ENCODE results near the gene HOTAIR. TPM values are rescaled to one million over a fixed set of nuclear protein-coding genes. Genes with fewer than 3 reads are reported as not detected.

The HOTAIR gene
- total RNA-seq, 1 experiment from 2014 or later = not detected

DNA sequence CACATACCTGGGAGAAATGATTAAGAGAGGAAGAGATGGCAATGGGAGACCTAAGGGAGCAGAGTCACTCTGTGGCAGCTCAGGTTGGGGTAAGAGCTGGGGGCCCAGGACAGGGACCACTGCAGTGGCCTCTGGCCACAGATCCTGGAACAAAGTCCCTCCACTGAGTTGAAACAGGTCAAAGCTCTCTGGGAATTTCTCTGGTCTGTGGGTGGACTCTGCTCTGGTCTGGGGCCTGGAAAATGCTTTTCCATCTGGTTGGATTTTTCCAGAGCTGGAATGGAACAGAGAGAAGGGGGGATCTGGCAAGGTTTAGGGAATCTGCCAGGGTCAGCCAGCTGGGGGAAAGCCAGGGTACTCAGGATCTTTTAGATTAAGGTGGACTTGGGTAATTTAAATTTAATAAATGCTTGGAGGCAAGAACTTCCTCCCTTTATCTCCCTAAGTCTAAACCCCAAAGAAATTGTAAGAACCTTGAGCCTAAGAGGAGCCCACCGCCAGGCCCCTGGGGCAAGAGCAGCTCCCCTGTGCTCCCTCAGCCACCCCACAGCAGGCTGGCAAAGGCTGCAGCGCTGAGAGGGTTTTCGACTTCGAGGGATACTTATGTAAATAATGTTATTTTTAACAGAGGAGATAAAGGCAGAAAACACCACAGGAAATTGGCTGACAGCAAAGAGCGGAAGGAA, 13.9 kb upstream of the HOTAIR start:
- DNase-seq (ENCODE audit: low spot score) = no peak
- H3K4me1 Mint-ChIP-seq = peaks cover 34% of the 10 kb centered on the region
- no peak overlapping the region for H3K27ac Mint-ChIP-seq
- no peaks in the 10 kb centered on the region for H3K9me3 Mint-ChIP-seq
- H3K4me3 Mint-ChIP-seq = no peak overlapping the region
- ChIA-PET CTCF (interaction anchor here (0.5 to 5.1 kb wide), 10 partner anchors 12 to 335 kb away, joined by 3 to 36 read pairs (median 4); partner anchors contain the start of genes HOXC11, HOXC5, HOXC8 and HOXC9), POLR2A (no interaction called here)
- H3K27me3 Mint-ChIP-seq (ENCODE audit: low read depth) = peaks cover 100% of the 10 kb centered on the region
- TF ChIP-seq CREM (CRISPR knock-in tag; IDR thresholded peaks at IDR 0.05) (no peak), MYBL2 (CRISPR knock-in tag; IDR thresholded peaks at IDR 0.05) (no peak), FOXP1 (CRISPR knock-in tag; IDR thresholded peaks at IDR 0.05; ENCODE audit: borderline replicate concordance) (no peak), ZBTB21 (CRISPR knock-in tag; IDR thresholded peaks at IDR 0.05; ENCODE audit: borderline replicate concordance) (no peak), IRF2 (CRISPR knock-in tag; IDR thresholded peaks at IDR 0.05; ENCODE audit: borderline replicate concordance, low read depth) (no peak), ZNF671 (CRISPR knock-in tag; IDR thresholded peaks at IDR 0.05) (no peak), GTF2I (CRISPR knock-in tag; conservative IDR thresholded peaks at IDR 0.05) (no peak), NR3C1 (CRISPR knock-in tag; conservative IDR thresholded peaks at IDR 0.05; ENCODE audit: low read depth) (no peak)
- TF ChIP-seq, protein P1, sequence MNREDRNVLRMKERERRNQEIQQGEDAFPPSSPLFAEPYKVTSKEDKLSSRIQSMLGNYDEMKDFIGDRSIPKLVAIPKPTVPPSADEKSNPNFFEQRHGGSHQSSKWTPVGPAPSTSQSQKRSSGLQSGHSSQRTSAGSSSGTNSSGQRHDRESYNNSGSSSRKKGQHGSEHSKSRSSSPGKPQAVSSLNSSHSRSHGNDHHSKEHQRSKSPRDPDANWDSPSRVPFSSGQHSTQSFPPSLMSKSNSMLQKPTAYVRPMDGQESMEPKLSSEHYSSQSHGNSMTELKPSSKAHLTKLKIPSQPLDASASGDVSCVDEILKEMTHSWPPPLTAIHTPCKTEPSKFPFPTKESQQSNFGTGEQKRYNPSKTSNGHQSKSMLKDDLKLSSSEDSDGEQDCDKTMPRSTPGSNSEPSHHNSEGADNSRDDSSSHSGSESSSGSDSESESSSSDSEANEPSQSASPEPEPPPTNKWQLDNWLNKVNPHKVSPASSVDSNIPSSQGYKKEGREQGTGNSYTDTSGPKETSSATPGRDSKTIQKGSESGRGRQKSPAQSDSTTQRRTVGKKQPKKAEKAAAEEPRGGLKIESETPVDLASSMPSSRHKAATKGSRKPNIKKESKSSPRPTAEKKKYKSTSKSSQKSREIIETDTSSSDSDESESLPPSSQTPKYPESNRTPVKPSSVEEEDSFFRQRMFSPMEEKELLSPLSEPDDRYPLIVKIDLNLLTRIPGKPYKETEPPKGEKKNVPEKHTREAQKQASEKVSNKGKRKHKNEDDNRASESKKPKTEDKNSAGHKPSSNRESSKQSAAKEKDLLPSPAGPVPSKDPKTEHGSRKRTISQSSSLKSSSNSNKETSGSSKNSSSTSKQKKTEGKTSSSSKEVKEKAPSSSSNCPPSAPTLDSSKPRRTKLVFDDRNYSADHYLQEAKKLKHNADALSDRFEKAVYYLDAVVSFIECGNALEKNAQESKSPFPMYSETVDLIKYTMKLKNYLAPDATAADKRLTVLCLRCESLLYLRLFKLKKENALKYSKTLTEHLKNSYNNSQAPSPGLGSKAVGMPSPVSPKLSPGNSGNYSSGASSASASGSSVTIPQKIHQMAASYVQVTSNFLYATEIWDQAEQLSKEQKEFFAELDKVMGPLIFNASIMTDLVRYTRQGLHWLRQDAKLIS (CRISPR knock-in tag; IDR thresholded peaks at IDR 0.05; ENCODE audit: borderline replicate concordance) = no peak
- TF ChIP-seq, protein P2, sequence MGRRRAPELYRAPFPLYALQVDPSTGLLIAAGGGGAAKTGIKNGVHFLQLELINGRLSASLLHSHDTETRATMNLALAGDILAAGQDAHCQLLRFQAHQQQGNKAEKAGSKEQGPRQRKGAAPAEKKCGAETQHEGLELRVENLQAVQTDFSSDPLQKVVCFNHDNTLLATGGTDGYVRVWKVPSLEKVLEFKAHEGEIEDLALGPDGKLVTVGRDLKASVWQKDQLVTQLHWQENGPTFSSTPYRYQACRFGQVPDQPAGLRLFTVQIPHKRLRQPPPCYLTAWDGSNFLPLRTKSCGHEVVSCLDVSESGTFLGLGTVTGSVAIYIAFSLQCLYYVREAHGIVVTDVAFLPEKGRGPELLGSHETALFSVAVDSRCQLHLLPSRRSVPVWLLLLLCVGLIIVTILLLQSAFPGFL (CRISPR knock-in tag; IDR thresholded peaks at IDR 0.05; ENCODE audit: borderline replicate concordance) = no peak
- TF ChIP-seq, protein P3, sequence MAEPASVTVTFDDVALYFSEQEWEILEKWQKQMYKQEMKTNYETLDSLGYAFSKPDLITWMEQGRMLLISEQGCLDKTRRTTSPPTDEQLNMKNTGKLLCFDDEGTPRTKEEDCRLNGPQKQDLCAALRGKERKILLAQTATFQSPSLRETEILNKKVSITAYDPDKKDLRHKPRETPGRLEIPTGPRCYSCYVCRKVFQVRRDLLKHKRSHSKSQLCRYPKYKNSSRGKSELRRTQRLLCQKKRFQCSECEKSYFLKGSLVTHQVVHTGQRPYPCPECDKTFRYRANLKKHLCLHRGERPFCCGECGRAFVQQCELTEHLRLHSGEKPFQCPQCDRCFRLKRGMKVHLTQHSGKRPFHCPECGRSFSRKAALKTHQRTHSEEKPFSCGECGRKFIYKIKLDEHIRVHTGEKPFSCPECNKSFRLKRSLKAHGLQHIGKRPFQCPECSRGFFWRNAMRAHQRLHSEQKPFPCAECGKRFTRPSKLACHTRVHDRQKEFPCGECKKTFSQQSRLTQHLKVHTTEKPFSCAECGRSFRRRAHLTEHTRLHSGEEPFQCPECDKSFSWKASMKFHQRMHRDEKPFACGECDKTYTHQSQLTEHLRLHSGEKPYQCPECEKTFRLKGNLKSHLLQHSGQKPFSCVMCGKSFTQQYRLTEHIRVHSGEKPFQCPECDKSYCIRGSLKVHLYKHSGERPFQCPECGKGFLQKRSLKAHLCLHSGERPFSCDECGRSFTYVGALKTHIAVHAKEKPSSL (CRISPR knock-in tag; conservative IDR thresholded peaks at IDR 0.05) = no peak
- TF ChIP-seq, protein P4, sequence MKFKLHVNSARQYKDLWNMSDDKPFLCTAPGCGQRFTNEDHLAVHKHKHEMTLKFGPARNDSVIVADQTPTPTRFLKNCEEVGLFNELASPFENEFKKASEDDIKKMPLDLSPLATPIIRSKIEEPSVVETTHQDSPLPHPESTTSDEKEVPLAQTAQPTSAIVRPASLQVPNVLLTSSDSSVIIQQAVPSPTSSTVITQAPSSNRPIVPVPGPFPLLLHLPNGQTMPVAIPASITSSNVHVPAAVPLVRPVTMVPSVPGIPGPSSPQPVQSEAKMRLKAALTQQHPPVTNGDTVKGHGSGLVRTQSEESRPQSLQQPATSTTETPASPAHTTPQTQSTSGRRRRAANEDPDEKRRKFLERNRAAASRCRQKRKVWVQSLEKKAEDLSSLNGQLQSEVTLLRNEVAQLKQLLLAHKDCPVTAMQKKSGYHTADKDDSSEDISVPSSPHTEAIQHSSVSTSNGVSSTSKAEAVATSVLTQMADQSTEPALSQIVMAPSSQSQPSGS (CRISPR knock-in tag; IDR thresholded peaks at IDR 0.05; ENCODE audit: borderline replicate concordance, low read depth) = no peak
- TF ChIP-seq, protein P5, sequence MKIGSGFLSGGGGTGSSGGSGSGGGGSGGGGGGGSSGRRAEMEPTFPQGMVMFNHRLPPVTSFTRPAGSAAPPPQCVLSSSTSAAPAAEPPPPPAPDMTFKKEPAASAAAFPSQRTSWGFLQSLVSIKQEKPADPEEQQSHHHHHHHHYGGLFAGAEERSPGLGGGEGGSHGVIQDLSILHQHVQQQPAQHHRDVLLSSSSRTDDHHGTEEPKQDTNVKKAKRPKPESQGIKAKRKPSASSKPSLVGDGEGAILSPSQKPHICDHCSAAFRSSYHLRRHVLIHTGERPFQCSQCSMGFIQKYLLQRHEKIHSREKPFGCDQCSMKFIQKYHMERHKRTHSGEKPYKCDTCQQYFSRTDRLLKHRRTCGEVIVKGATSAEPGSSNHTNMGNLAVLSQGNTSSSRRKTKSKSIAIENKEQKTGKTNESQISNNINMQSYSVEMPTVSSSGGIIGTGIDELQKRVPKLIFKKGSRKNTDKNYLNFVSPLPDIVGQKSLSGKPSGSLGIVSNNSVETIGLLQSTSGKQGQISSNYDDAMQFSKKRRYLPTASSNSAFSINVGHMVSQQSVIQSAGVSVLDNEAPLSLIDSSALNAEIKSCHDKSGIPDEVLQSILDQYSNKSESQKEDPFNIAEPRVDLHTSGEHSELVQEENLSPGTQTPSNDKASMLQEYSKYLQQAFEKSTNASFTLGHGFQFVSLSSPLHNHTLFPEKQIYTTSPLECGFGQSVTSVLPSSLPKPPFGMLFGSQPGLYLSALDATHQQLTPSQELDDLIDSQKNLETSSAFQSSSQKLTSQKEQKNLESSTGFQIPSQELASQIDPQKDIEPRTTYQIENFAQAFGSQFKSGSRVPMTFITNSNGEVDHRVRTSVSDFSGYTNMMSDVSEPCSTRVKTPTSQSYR (CRISPR knock-in tag; IDR thresholded peaks at IDR 0.05) = no peak
- no peak for ATAC-seq
- H3K36me3 Mint-ChIP-seq = no peaks in the 10 kb centered on the region

Measured in WTC11 (cell line).